Spleen (tissue), 7 donors: Measurements from ENCODE around the gene CACNA1C.

Experiments
- POLR2AphosphoS5 ChIP-seq, 3 donors: sonication (generic); formaldehyde crosslinking; IDR thresholded peaks; one replicate each; pipeline ENCODE4 v1.5.1; 2017; ENCODE audit warnings: antibody characterized with exemption in 3 of 3
- TF ChIP-seq, protein P1 (sequence below), 11 experiments: fragments of 200-600 bp in 7 of 11; fragments of 450-650 bp in 4 of 11; sonication (generic) in 4 of 11; IDR thresholded peaks in 8 of 11; conservative IDR thresholded peaks in 3 of 11; 1 replicate in 7 of 11; 2 replicates in 4 of 11; pipeline versions ENCODE4 v1.4.0 to v1.8.0; 2016 to 2021; ENCODE audit warnings: antibody characterized with exemption in 11 of 11, inconsistent platforms in 4 of 11, mild to moderate bottlenecking in 1 of 11
- donor health status: DM: no; HTN: no; CAD: no; lungs with moderate emphysema.
- donor health status: DM: no; HTN: no; CAD: no.
- donor health status: DM: no; HTN: no; CAD: no.

DNA sequence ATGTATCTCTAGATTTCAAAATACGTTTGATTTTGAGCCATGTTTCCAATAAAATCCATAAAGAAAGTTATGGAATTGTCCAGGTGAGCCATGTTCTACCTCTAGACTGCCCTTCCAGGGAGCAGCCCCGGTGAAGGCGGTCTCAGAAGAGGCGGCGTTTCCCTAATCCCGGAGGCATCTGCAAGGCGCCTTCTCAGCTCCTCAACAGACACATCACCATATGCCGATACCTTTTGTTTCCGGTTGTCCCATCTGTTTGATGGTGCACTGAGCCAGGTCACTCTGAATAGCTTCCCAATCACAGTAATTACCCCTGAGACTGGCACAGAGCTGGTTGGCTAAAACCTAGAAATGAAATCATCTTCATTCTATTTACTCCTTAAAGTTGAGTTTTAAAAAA is 436.5 kb downstream of the CACNA1C start:
- TF ChIP-seq, protein P1, sequence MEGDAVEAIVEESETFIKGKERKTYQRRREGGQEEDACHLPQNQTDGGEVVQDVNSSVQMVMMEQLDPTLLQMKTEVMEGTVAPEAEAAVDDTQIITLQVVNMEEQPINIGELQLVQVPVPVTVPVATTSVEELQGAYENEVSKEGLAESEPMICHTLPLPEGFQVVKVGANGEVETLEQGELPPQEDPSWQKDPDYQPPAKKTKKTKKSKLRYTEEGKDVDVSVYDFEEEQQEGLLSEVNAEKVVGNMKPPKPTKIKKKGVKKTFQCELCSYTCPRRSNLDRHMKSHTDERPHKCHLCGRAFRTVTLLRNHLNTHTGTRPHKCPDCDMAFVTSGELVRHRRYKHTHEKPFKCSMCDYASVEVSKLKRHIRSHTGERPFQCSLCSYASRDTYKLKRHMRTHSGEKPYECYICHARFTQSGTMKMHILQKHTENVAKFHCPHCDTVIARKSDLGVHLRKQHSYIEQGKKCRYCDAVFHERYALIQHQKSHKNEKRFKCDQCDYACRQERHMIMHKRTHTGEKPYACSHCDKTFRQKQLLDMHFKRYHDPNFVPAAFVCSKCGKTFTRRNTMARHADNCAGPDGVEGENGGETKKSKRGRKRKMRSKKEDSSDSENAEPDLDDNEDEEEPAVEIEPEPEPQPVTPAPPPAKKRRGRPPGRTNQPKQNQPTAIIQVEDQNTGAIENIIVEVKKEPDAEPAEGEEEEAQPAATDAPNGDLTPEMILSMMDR (IDR thresholded peaks at IDR 0.05 in 8 of 11, conservative IDR thresholded peaks at IDR 0.05 in 3 of 11) = no peak
- no peak for TF ChIP-seq POLR2AphosphoS5 (IDR thresholded peaks at IDR 0.05)
